IgD-negative memory B cell (primary cell): ENCODE measurements around the gene GJB2. TPM values are rescaled to one million over a fixed set of nuclear protein-coding genes. Genes with fewer than 3 reads are reported as not detected.
A peak's percentile ranks its signal among the peaks of the same experiment; 100 is the strongest.

ENCODE experiments used
- H3K27ac Mint-ChIP-seq, 3 donors: one replicate each; pipeline ENCODE4 v1.8.0; 2020 to 2022; ENCODE audit warnings: mild to moderate bottlenecking in 3 of 3, mixed read lengths in 3 of 3, moderate library complexity in 1 of 3
- H3K27me3 Mint-ChIP-seq: one replicate; pipeline ENCODE4 v1.8.0; 2021; ENCODE audit warnings: mixed read lengths
- H3K36me3 Mint-ChIP-seq: one replicate; pipeline ENCODE4 v1.8.0; 2020; ENCODE audit warnings: mild to moderate bottlenecking, mixed read lengths
- H3K4me1 Mint-ChIP-seq, 3 donors: one replicate each; pipeline ENCODE4 v1.8.0; 2020 to 2022; ENCODE audit warnings: mixed read lengths in 3 of 3, mild to moderate bottlenecking in 1 of 3
- H3K4me3 Mint-ChIP-seq, 4 donors: one replicate each; pipeline ENCODE4 v1.8.0; 2020 to 2022; ENCODE audit warnings: mild to moderate bottlenecking in 4 of 4, mixed read lengths in 4 of 4, moderate library complexity in 3 of 4
- H3K9me3 Mint-ChIP-seq, 3 donors: one replicate each; pipeline ENCODE4 v1.8.0; 2020 to 2021; ENCODE audit warnings: mixed read lengths in 3 of 3, mild to moderate bottlenecking in 1 of 3
- polyA plus RNA-seq: library from polyadenylated mRNA; unstranded; fragments of 300-500 nt; fragmentation: Illumina TruSeq; gene quantifications from one replicate; pipeline ENCODE4 v1.2.3, GENCODE V29; 2021

The GJB2 gene
- polyA plus RNA-seq, 1 donor from 2014 or later = not detected

GRCh38 chr13:20206065-20206697 lies 13.4 kb upstream of the GJB2 start:
- Mint-ChIP-seq H3K4me3 (no peak overlapping the region), H3K27ac (no peak overlapping the region), H3K27me3 (peaks cover 5% of the 10 kb centered on the region), H3K9me3 (peaks cover 0 to 4% (median 0%) of the 10 kb centered on the region in 3 donors), H3K36me3 (no peaks in the 10 kb centered on the region), H3K4me1 (no peaks in the 10 kb centered on the region)

- Mint-ChIP-seq H3K4me1 (peaks cover 6 to 13% (median 6%) of the 10 kb centered on the region in 3 donors), H3K4me3 (no peak overlapping the region), H3K27ac (no peak overlapping the region), H3K9me3 (peaks cover 0 to 4% (median 2%) of the 10 kb centered on the region in 3 donors), H3K36me3 (peaks cover 4% of the 10 kb centered on the region), H3K27me3 (peaks cover 32% of the 10 kb centered on the region)
These were observed 6.0 kb upstream of the GJB2 start for GRCh38 chr13:20198781-20199180.

GRCh38 chr13:20197361-20197834 lies 4.7 kb upstream of the GJB2 start:
- H3K27me3 Mint-ChIP-seq = peaks cover 36% of the 10 kb centered on the region
- no peak overlapping the region for H3K4me3 Mint-ChIP-seq
- no peak overlapping the region for H3K27ac Mint-ChIP-seq
- peaks cover 0 to 4% (median 2%) of the 10 kb centered on the region in 3 donors for H3K9me3 Mint-ChIP-seq
- H3K4me1 Mint-ChIP-seq = peaks cover 8 to 16% (median 8%) of the 10 kb centered on the region in 3 donors
- peaks cover 4% of the 10 kb centered on the region for H3K36me3 Mint-ChIP-seq

GRCh38 chr13:20195801-20196200 lies 3.1 kb upstream of the GJB2 start:
- no peak overlapping the region for H3K4me3 Mint-ChIP-seq
- H3K27me3 Mint-ChIP-seq = peaks cover 49% of the 10 kb centered on the region
- H3K4me1 Mint-ChIP-seq = peaks cover 8 to 19% (median 10%) of the 10 kb centered on the region in 3 donors
- peaks cover 3% of the 10 kb centered on the region for H3K36me3 Mint-ChIP-seq
- peaks cover 0 to 2% (median 0%) of the 10 kb centered on the region in 3 donors for H3K9me3 Mint-ChIP-seq
- H3K27ac Mint-ChIP-seq = no peak overlapping the region

- H3K27me3 Mint-ChIP-seq = peaks cover 52% of the 10 kb centered on the region
- H3K9me3 Mint-ChIP-seq = no peaks in the 10 kb centered on the region
- H3K27ac Mint-ChIP-seq = peak overlapping the region; percentile 12 to 74 (median 17)
- peaks cover 8 to 19% (median 10%) of the 10 kb centered on the region in 3 donors for H3K4me1 Mint-ChIP-seq
- peak overlapping the region; percentile 24 to 92 (median 79) for H3K4me3 Mint-ChIP-seq
- H3K36me3 Mint-ChIP-seq = peaks cover 1% of the 10 kb centered on the region
These were observed 1.3 kb upstream of the GJB2 start for GRCh38 chr13:20193907-20194631.

GRCh38 chr13:20193162-20193906 lies 596 bp upstream of the GJB2 start:
- Mint-ChIP-seq H3K36me3 (peaks cover 1% of the 10 kb centered on the region), H3K27ac (peak overlapping the region in 2 of 3 donors; percentile 17 to 74), H3K4me3 (peak overlapping the region; percentile 24 to 92 (median 79)), H3K4me1 (peaks cover 8 to 19% (median 11%) of the 10 kb centered on the region in 3 donors), H3K27me3 (peaks cover 52% of the 10 kb centered on the region), H3K9me3 (no peaks in the 10 kb centered on the region)

- peaks cover 47% of the 10 kb centered on the region for H3K27me3 Mint-ChIP-seq
- peak overlapping the region; percentile 69 to 92 (median 80) for H3K4me3 Mint-ChIP-seq
- H3K27ac Mint-ChIP-seq = no peak overlapping the region
- H3K9me3 Mint-ChIP-seq = no peaks in the 10 kb centered on the region
- peaks cover 8 to 18% (median 11%) of the 10 kb centered on the region in 3 donors for H3K4me1 Mint-ChIP-seq
- H3K36me3 Mint-ChIP-seq = peaks cover 4% of the 10 kb centered on the region
These were observed 441 bp downstream of the GJB2 start for GRCh38 chr13:20192158-20192835.

GRCh38 chr13:20191311-20192157 lies 1.2 kb downstream of the GJB2 start:
- peak overlapping the region; percentile 69 to 92 (median 80) for H3K4me3 Mint-ChIP-seq
- H3K27ac Mint-ChIP-seq = no peak overlapping the region
- peaks cover 8 to 18% (median 11%) of the 10 kb centered on the region in 3 donors for H3K4me1 Mint-ChIP-seq

GRCh38 chr13:20190481-20191310 lies 2.0 kb downstream of the GJB2 start:
- Mint-ChIP-seq H3K27ac (no peak overlapping the region), H3K4me3 (peak overlapping the region in 2 of 4 donors; percentile 65 to 74), H3K9me3 (no peaks in the 10 kb centered on the region)

More at GRCh38 chr13:20191311-20192157, 1.2 kb downstream of the GJB2 start:
- Mint-ChIP-seq H3K9me3 (no peaks in the 10 kb centered on the region), H3K27me3 (peaks cover 49% of the 10 kb centered on the region), H3K36me3 (peaks cover 4% of the 10 kb centered on the region)

GRCh38 chr13:20190076-20190475 lies 2.7 kb downstream of the GJB2 start:
- H3K9me3 Mint-ChIP-seq = no peaks in the 10 kb centered on the region
- H3K4me1 Mint-ChIP-seq = peaks cover 8 to 18% (median 11%) of the 10 kb centered on the region in 3 donors
- H3K36me3 Mint-ChIP-seq = peaks cover 4% of the 10 kb centered on the region
- H3K27ac Mint-ChIP-seq = no peak overlapping the region
- H3K27me3 Mint-ChIP-seq = peaks cover 41% of the 10 kb centered on the region
- peak overlapping the region in 1 of 4 donors; percentile 65 for H3K4me3 Mint-ChIP-seq

More at GRCh38 chr13:20190481-20191310, 2.0 kb downstream of the GJB2 start:
- Mint-ChIP-seq H3K4me1 (peaks cover 8 to 18% (median 11%) of the 10 kb centered on the region in 3 donors), H3K36me3 (peaks cover 4% of the 10 kb centered on the region), H3K27me3 (peaks cover 47% of the 10 kb centered on the region)

- H3K4me3 Mint-ChIP-seq = peak overlapping the region in 1 of 4 donors; percentile 40
- no peaks in the 10 kb centered on the region for H3K9me3 Mint-ChIP-seq
- no peak overlapping the region for H3K27ac Mint-ChIP-seq
- peaks cover 33% of the 10 kb centered on the region for H3K27me3 Mint-ChIP-seq
- H3K4me1 Mint-ChIP-seq = peaks cover 3 to 7% (median 6%) of the 10 kb centered on the region in 3 donors
- peaks cover 3% of the 10 kb centered on the region for H3K36me3 Mint-ChIP-seq
These were observed 3.8 kb downstream of the GJB2 start for GRCh38 chr13:20188667-20189553.

- H3K27ac Mint-ChIP-seq = no peak overlapping the region
- H3K9me3 Mint-ChIP-seq = no peaks in the 10 kb centered on the region
- H3K4me3 Mint-ChIP-seq = no peak overlapping the region
- H3K27me3 Mint-ChIP-seq = peaks cover 27% of the 10 kb centered on the region
- H3K36me3 Mint-ChIP-seq = peaks cover 3% of the 10 kb centered on the region
- peaks cover 0 to 3% (median 1%) of the 10 kb centered on the region in 3 donors for H3K4me1 Mint-ChIP-seq
These were observed 6.0 kb downstream of the GJB2 start for GRCh38 chr13:20186771-20187170.
